IPS-20b (cell line): ENCODE measurements around the gene SCML1.

ENCODE experiments used
- H3K27ac ChIP-seq: one replicate; pipeline ENCODE4 v1.5.1; 2013; ENCODE audit warnings: low read length
- H3K27me3 ChIP-seq: 2 replicates; pipeline ENCODE4 v1.6.1; 2013; ENCODE audit warnings: mild to moderate bottlenecking, low read length, inconsistent platforms; ENCODE audit not compliant: insufficient read depth
- H3K36me3 ChIP-seq: 2 replicates; pipeline ENCODE4 v1.6.1; 2013; ENCODE audit warnings: low read depth, mild to moderate bottlenecking, inconsistent platforms, low read length, moderate library complexity; ENCODE audit not compliant: insufficient read depth
- H3K4me1 ChIP-seq: 2 replicates; pipeline ENCODE4 v1.6.1; 2013; ENCODE audit warnings: mild to moderate bottlenecking, control low read depth, inconsistent platforms, low read length, moderate library complexity; ENCODE audit not compliant: insufficient read depth
- H3K4me3 ChIP-seq: 2 replicates; pipeline ENCODE4 v1.5.1; 2013; ENCODE audit warnings: mild to moderate bottlenecking, low read length, inconsistent platforms
- H3K9ac ChIP-seq: 2 replicates; pipeline ENCODE4 v1.6.1; 2013; ENCODE audit warnings: low read depth, mild to moderate bottlenecking, inconsistent platforms, low read length, moderate library complexity
- H3K9me3 ChIP-seq: 2 replicates; pipeline ENCODE4 v1.6.1; 2013; ENCODE audit warnings: mild to moderate bottlenecking, low read depth, low read length, inconsistent platforms; ENCODE audit not compliant: insufficient read depth

SCML1 gene

GRCh38 chrX:17803449-17803848, 66.2 kb downstream of the SCML1 start:
- Histone ChIP-seq H3K27me3 (no peaks in the 10 kb centered on the region), H3K36me3 (no peaks in the 10 kb centered on the region), H3K9ac (no peak overlapping the region), H3K27ac (no peak overlapping the region), H3K9me3 (no peaks in the 10 kb centered on the region), H3K4me1 (no peaks in the 10 kb centered on the region), H3K4me3 (no peak overlapping the region)
